ENCODE data around the gene SLC9A9. TPM values are rescaled to one million over a fixed set of nuclear protein-coding genes. Genes with fewer than 3 reads are reported as not detected.

The SLC9A9 gene
- total RNA-seq, 1 experiment from 2014 or later, result 2.2 TPM

GRCh38 chr3:143450632-143451031, 397.6 kb downstream of the SLC9A9 start:
- BruUV-seq (replicated peaks), result no TSS peak
- no peaks in the 10 kb centered on the region for H3K27me3 Mint-ChIP-seq (ENCODE audit: insufficient read depth, unreplicated experiment)
- intact Hi-C loops (cut with micrococcal nuclease), result no loop called here
- H3K4me3 Mint-ChIP-seq (ENCODE audit: unreplicated experiment), result no peak overlapping the region
- no peak overlapping the region for H3K27ac Mint-ChIP-seq (ENCODE audit: low read depth, unreplicated experiment)
- DNase-seq (ENCODE audit: unreplicated experiment), result no peak
- no peaks in the 10 kb centered on the region for H3K4me1 Mint-ChIP-seq (ENCODE audit: insufficient read depth, unreplicated experiment)
- H3K36me3 Mint-ChIP-seq (ENCODE audit: insufficient read depth, unreplicated experiment), result no peaks in the 10 kb centered on the region
- ChIA-PET POLR2A (no interaction called here), CTCF (interaction anchor here (0.6 to 1.3 kb wide), 2 partner anchors 16 to 115 kb away, joined by 3 to 4 read pairs; no protein-coding TSS in a partner anchor)
- peaks cover 15% of the 10 kb centered on the region for H3K9me3 Mint-ChIP-seq (ENCODE audit: unreplicated experiment)
- no peak for TF ChIP-seq CTCF (IDR thresholded peaks at IDR 0.05; ENCODE audit: unreplicated experiment)

- intact Hi-C loops (cut with micrococcal nuclease), result no loop called here
- peaks cover 12% of the 10 kb centered on the region for H3K9me3 Mint-ChIP-seq (ENCODE audit: unreplicated experiment)
- POLR2A ChIA-PET, result no interaction called here
- CTCF ChIA-PET, result no interaction called here
- no peak overlapping the region for H3K27ac Mint-ChIP-seq (ENCODE audit: low read depth, unreplicated experiment)
- peaks cover 11% of the 10 kb centered on the region for H3K4me1 Mint-ChIP-seq (ENCODE audit: insufficient read depth, unreplicated experiment)
- no peak overlapping the region for H3K4me3 Mint-ChIP-seq (ENCODE audit: unreplicated experiment)
- TF ChIP-seq CTCF (IDR thresholded peaks at IDR 0.05; ENCODE audit: unreplicated experiment), result no peak
- DNase-seq (ENCODE audit: unreplicated experiment), result no peak
- H3K27me3 Mint-ChIP-seq (ENCODE audit: insufficient read depth, unreplicated experiment), result no peaks in the 10 kb centered on the region
- H3K36me3 Mint-ChIP-seq (ENCODE audit: insufficient read depth, unreplicated experiment), result no peaks in the 10 kb centered on the region
- BruUV-seq (replicated peaks), result no TSS peak
Observed at GRCh38 chr3:143447491-143447890, 400.8 kb downstream of the SLC9A9 start.

GRCh38 chr3:143445118-143445517, 403.1 kb downstream of the SLC9A9 start:
- peak overlapping the region; percentile 89 for H3K27ac Mint-ChIP-seq (ENCODE audit: low read depth, unreplicated experiment)

GRCh38 chr3:143443851-143444331, 404.4 kb downstream of the SLC9A9 start:
- peaks cover 12% of the 10 kb centered on the region for H3K9me3 Mint-ChIP-seq (ENCODE audit: unreplicated experiment)
- no TSS peak for BruUV-seq (replicated peaks)
- peak overlapping the region; percentile 89 for H3K27ac Mint-ChIP-seq (ENCODE audit: low read depth, unreplicated experiment)
- peaks cover 11% of the 10 kb centered on the region for H3K4me1 Mint-ChIP-seq (ENCODE audit: insufficient read depth, unreplicated experiment)
- CTCF ChIA-PET, result interaction anchor here (0.5 to 1.8 kb wide), 6 partner anchors 9 to 246 kb away, joined by 3 to 8 read pairs (median 3); no protein-coding TSS in a partner anchor
- intact Hi-C loops (cut with micrococcal nuclease), result no loop called here
- no peak for TF ChIP-seq CTCF (IDR thresholded peaks at IDR 0.05; ENCODE audit: unreplicated experiment)
- no peaks in the 10 kb centered on the region for H3K27me3 Mint-ChIP-seq (ENCODE audit: insufficient read depth, unreplicated experiment)
- no peak overlapping the region for H3K4me3 Mint-ChIP-seq (ENCODE audit: unreplicated experiment)
- POLR2A ChIA-PET, result interaction anchor here (0.5 to 1.6 kb wide), 7 partner anchors 10 to 210 kb away, joined by 3 to 5 read pairs (median 3); no protein-coding TSS in a partner anchor
- no peaks in the 10 kb centered on the region for H3K36me3 Mint-ChIP-seq (ENCODE audit: insufficient read depth, unreplicated experiment)
- DNase-seq (ENCODE audit: unreplicated experiment), result peak; percentile 97

More at GRCh38 chr3:143445118-143445517, 403.1 kb downstream of the SLC9A9 start:
- Mint-ChIP-seq H3K36me3 (ENCODE audit: insufficient read depth, unreplicated experiment) (no peaks in the 10 kb centered on the region), H3K9me3 (ENCODE audit: unreplicated experiment) (peaks cover 12% of the 10 kb centered on the region), H3K27me3 (ENCODE audit: insufficient read depth, unreplicated experiment) (no peaks in the 10 kb centered on the region), H3K4me3 (ENCODE audit: unreplicated experiment) (no peak overlapping the region), H3K4me1 (ENCODE audit: insufficient read depth, unreplicated experiment) (peaks cover 11% of the 10 kb centered on the region)
- POLR2A ChIA-PET, result interaction anchor here (1.5 to 1.6 kb wide), 2 partner anchors 13 to 167 kb away, joined by 3 to 4 read pairs; no protein-coding TSS in a partner anchor
- BruUV-seq (replicated peaks), result no TSS peak
- intact Hi-C loops (cut with micrococcal nuclease), result no loop called here
- no peak for DNase-seq (ENCODE audit: unreplicated experiment)
- no peak for TF ChIP-seq CTCF (IDR thresholded peaks at IDR 0.05; ENCODE audit: unreplicated experiment)
- CTCF ChIA-PET, result interaction anchor here (0.5 to 1.0 kb wide), 2 partner anchors 10 to 110 kb away, joined by 3 to 5 read pairs; no protein-coding TSS in a partner anchor

Measured in MCF 10A (cell line).